Epithelial cell of proximal tubule (primary cell): ENCODE results near the gene WDPCP. TPM values are rescaled to one million over a fixed set of nuclear protein-coding genes. Genes with fewer than 3 reads are reported as not detected.
A peak's percentile ranks its signal among the peaks of the same experiment; 100 is the strongest.
"Not testable (repeated sequence)": the region's sequence is repeated elsewhere in the genome, so short reads cannot be mapped to it uniquely, and the experiment has no call there.

Experiments
- DNase-seq: peaks from one replicate; pipeline ENCODE4 v3.0.0-alpha.2; 2011; ENCODE audit warnings: low read depth
- H3K4me3 ChIP-seq: 2 replicates; pipeline ENCODE4 v1.5.1; 2011; ENCODE audit warnings: low read depth, mild to moderate bottlenecking, low read length
- total RNA-seq: library from RNA; depleted of rRNA; stranded (reverse); fragments of >200 nt; gene quantifications from 2 replicates; pipeline ENCODE4 v1.2.3, GENCODE V29; 2015
- TF ChIP-seq, protein P1 (sequence below): conservative IDR thresholded peaks from 2 replicates; pipeline ENCODE4 v1.5.1; 2012; ENCODE audit warnings: low read depth, mild to moderate bottlenecking, low read length

WDPCP gene
- total RNA-seq, 1 donor from 2014 or later = 1.6 TPM

DNA sequence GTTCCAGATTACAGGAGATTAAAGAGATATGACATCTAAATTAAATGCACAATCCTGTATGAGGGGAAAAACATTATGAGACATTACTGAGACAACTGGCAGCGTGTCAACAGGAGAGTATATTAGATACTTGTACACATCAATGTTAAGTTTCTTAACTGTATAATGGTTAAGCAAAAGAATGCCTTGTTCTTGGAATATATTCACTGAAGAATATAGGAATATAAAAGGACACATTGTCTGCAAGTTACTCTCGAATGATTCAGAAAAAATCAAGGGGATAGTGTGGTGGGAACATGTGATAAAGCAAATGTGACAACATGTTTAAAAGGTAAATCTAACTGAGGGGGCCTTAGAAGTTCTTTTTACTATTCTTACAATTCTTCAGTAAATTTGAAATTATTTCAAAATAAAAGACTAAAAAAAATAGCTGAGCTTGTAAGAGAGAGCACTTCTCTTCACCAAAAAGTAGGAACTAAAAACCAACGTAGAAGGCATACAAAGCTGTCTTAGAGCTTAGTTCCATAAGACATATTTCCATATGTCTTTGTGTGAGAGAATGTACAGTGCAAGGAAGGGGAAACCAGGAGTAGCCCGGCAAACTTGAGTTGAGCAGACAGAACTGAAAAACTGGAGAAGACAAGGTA lies 7.5 kb downstream of the WDPCP start:
- H3K4me3 ChIP-seq = no peak overlapping the region
- DNase-seq = no peak
- TF ChIP-seq, protein P1, sequence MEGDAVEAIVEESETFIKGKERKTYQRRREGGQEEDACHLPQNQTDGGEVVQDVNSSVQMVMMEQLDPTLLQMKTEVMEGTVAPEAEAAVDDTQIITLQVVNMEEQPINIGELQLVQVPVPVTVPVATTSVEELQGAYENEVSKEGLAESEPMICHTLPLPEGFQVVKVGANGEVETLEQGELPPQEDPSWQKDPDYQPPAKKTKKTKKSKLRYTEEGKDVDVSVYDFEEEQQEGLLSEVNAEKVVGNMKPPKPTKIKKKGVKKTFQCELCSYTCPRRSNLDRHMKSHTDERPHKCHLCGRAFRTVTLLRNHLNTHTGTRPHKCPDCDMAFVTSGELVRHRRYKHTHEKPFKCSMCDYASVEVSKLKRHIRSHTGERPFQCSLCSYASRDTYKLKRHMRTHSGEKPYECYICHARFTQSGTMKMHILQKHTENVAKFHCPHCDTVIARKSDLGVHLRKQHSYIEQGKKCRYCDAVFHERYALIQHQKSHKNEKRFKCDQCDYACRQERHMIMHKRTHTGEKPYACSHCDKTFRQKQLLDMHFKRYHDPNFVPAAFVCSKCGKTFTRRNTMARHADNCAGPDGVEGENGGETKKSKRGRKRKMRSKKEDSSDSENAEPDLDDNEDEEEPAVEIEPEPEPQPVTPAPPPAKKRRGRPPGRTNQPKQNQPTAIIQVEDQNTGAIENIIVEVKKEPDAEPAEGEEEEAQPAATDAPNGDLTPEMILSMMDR = no peak

DNA sequence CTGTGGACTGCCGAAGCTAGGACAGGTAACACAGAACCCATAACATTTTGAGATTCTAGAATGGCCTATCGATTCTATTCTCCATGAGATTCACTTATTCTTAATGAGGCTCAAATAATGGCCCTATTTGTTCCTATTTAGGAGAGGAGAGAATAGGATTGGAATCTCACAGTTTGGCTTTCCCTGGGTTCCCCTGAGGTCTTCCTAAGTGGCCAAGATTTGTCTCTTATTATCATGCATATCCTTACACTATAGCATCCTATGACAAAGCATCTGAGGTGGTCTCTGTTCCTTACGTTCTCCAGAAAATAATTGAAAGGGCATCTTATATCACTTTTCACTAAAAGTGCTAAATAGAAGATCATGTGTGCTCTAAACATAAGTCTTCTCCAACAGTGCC lies 9.5 kb downstream of the WDPCP start:
- H3K4me3 ChIP-seq = no peak overlapping the region
- TF ChIP-seq, protein P1 = no peak
- DNase-seq = no peak

DNA sequence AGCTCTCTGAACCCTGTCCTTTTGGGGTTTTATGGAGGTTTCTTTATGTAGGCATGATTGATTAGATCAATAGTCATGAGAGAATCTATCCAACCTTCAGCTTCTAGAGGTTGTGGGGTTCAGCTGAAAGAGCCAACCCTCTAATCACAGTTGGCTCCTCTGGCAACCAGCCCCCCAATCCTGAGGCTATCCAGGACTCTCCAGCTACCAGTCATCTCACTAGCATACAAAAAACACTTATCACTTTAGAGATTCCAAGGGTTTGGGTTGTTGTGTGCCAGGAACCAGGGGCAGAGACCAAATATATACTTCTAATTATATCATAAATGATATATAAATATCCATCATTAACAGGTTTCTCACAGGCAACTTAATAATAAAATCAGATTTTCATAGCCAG lies 11.7 kb downstream of the WDPCP start:
- DNase-seq = no peak
- TF ChIP-seq, protein P1 = no peak
- H3K4me3 ChIP-seq = no peak overlapping the region

DNA sequence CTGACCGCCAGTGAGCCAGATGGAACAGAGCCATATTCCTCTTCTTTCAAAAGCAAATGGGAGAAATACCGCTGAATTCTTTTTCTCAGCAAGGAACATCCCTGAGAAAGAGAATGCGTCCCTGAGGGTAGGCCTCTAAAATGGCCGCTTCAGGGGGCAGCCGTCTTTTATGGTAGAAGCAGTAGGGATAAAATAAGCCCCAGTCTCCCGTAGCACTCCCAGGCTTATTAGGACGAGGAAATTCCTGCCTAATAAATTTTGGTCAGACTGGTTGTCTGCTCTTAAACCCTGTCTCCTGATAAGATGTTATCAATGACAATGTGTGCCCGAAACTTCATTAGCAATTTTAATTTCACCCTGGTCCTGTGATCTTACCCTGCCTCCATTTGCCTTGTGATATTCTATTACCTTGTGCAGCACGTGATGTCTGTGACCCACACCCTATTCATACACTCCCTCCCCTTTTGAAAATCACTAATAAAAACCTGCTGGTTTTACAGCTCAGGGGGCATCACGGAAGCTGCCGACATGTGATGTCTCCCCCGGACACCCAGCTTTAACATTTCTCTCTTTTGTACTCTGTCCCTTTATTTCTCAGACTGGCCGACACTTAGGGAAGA lies 14.4 kb downstream of the WDPCP start:
- H3K4me3 ChIP-seq, DNase-seq: not testable (repeated sequence)

DNA sequence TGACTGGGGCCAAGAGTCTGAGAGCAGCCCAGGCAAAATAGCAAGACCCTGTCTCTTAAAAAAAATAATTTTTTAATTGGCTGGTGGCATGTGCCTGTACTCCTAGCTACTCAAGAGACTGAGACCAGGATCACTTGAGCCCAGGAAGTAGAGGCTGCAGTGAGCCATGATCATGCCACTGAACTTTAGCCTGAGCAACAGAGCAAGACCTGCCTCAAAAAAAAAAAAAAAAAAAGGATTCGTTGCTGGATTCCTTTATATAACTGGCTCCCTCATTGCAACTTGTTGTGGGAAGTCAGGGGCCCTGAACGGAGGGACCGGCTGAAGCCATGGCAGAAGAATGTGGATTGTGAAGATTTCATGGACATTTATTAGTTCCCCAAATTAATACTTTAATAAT lies 15.3 kb downstream of the WDPCP start:
- peak; percentile 49 for DNase-seq
- H3K4me3 ChIP-seq = not testable (repeated sequence)

DNA sequence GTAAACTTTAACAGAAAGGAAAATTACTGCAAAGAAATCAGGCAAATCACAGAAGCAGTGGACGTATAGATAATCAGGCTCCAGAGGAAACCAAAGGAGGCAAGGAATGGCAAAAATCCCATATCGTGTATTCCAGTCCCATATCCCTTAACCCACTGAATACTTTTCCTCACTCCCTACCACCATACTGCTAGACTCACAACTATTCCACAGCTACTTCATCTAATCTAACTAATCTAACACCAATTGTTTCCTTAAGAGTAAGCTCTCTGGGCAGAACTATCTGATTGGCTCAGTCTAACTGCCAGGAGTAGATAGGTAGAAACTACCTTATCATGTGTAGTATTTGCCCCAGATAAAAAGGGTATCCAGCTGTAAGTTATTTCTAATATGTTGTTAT lies 16.3 kb downstream of the WDPCP start:
- no peak for DNase-seq
- no peak overlapping the region for H3K4me3 ChIP-seq
- TF ChIP-seq, protein P1 = no peak

DNA sequence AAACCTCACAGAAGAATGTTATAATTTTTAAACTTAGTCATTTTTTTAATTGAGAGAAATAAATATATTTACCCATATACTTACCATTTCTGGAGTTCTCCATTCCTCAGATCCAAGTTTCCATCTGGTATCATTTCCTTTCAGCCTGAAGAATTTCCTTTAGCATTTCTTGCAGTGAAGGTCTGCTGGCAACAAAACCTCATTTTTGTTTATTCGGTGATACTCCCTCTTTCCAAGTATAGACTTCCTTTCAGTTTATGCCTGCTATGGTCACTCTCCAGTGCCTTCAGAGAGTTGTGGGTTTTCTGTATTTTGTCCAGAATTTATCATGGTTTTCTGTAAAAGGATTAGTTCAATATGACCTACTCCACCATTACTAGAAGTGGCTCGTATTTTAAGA lies 17.0 kb downstream of the WDPCP start:
- no peak for DNase-seq
- TF ChIP-seq, protein P1 = no peak
- H3K4me3 ChIP-seq = no peak overlapping the region

DNA sequence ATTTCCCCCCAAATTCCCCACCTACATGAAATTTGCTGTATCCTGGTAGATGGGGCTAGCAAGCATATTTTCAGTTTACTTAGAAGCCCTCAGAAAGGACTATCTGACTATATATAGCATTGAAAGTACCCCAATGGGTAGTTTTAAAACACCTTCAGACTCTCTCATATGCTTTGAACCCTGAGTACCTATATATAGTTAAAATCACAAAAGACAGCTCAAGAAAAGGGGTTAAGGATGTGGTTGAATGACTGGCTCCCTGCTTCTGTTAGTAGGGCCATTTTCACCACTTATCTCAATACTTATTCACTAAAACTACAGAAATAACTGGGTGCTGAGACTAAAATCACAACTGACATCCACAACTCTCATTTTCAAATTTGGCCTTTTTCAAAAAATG lies 18.5 kb downstream of the WDPCP start:
- TF ChIP-seq, protein P1 = no peak
- no peak for DNase-seq
- H3K4me3 ChIP-seq = no peak overlapping the region
